Neural cell (in vitro differentiated cells): Measurements from ENCODE around the gene ZNF618.

Experiments used
- EP300 ChIP-seq: fragments of 450-650 bp; conservative IDR thresholded peaks from 2 replicates; pipeline ENCODE4 v1.6.1; 2014; ENCODE audit warnings: antibody characterized with exemption, mild to moderate bottlenecking, moderate library complexity; ENCODE audit not compliant: poor library complexity, severe bottlenecking
- EZH2 ChIP-seq: fragments of 200-600, 300-800 bp; shearing (Covaris generic), sonication (generic); IDR thresholded peaks from 2 replicates; pipeline ENCODE4 v1.6.1; 2014; ENCODE audit warnings: antibody characterized with exemption, low read length, borderline replicate concordance, mild to moderate bottlenecking; ENCODE audit not compliant: insufficient read depth, poor library complexity, severe bottlenecking
- MXI1 ChIP-seq: fragments of 450-650 bp; conservative IDR thresholded peaks from 2 replicates; pipeline ENCODE4 v1.6.1; 2014; ENCODE audit warnings: antibody characterized with exemption, mild to moderate bottlenecking; ENCODE audit not compliant: poor library complexity, severe bottlenecking
- POLR2AphosphoS5 ChIP-seq: IDR thresholded peaks from 2 replicates; pipeline ENCODE4 v1.6.1; 2012
- RAD21 ChIP-seq: fragments of 450-650 bp; conservative IDR thresholded peaks from 2 replicates; pipeline ENCODE4 v1.6.1; 2014; ENCODE audit warnings: antibody characterized with exemption, mild to moderate bottlenecking, moderate library complexity
- SMC3 ChIP-seq: fragments of 450-650 bp; conservative IDR thresholded peaks from 2 replicates; pipeline ENCODE4 v1.6.1; 2014; ENCODE audit warnings: antibody characterized with exemption, mild to moderate bottlenecking, moderate library complexity; ENCODE audit not compliant: poor library complexity
- TAF1 ChIP-seq: IDR thresholded peaks from 2 replicates; pipeline ENCODE4 v1.6.1; 2012; ENCODE audit warnings: low read depth
- TF ChIP-seq, protein P1 (sequence below): IDR thresholded peaks from 2 replicates; pipeline ENCODE4 v1.6.1; 2012; ENCODE audit warnings: borderline replicate concordance
- TF ChIP-seq, protein P2 (sequence below): fragments of 450-650 bp; IDR thresholded peaks from 2 replicates; pipeline ENCODE4 v1.5.1; 2014; ENCODE audit warnings: antibody characterized with exemption, mild to moderate bottlenecking, moderate library complexity; ENCODE audit not compliant: poor library complexity, severe bottlenecking

DNA sequence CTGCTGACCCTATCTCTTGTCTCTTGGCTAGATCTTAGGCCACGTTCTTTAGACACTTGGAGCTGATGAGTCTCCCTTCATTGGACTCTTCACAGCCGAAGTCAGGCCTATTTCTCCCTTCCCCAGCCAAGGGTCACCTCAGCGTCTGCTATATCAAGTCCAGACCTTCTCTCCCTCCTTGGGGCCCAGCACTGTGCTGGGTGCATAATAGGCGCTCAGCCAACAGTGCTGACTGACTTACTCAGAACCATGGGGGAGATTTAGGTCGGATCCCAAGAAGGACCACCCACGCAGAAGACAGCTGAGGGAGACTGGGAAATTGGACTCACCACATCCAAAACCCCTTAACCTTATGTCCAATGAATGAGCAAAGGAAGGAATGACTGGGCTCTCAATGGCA, 207.6 kb downstream of the ZNF618 start:
- TF ChIP-seq, protein P1, sequence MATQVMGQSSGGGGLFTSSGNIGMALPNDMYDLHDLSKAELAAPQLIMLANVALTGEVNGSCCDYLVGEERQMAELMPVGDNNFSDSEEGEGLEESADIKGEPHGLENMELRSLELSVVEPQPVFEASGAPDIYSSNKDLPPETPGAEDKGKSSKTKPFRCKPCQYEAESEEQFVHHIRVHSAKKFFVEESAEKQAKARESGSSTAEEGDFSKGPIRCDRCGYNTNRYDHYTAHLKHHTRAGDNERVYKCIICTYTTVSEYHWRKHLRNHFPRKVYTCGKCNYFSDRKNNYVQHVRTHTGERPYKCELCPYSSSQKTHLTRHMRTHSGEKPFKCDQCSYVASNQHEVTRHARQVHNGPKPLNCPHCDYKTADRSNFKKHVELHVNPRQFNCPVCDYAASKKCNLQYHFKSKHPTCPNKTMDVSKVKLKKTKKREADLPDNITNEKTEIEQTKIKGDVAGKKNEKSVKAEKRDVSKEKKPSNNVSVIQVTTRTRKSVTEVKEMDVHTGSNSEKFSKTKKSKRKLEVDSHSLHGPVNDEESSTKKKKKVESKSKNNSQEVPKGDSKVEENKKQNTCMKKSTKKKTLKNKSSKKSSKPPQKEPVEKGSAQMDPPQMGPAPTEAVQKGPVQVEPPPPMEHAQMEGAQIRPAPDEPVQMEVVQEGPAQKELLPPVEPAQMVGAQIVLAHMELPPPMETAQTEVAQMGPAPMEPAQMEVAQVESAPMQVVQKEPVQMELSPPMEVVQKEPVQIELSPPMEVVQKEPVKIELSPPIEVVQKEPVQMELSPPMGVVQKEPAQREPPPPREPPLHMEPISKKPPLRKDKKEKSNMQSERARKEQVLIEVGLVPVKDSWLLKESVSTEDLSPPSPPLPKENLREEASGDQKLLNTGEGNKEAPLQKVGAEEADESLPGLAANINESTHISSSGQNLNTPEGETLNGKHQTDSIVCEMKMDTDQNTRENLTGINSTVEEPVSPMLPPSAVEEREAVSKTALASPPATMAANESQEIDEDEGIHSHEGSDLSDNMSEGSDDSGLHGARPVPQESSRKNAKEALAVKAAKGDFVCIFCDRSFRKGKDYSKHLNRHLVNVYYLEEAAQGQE, result no peak
- TF ChIP-seq, protein P2, sequence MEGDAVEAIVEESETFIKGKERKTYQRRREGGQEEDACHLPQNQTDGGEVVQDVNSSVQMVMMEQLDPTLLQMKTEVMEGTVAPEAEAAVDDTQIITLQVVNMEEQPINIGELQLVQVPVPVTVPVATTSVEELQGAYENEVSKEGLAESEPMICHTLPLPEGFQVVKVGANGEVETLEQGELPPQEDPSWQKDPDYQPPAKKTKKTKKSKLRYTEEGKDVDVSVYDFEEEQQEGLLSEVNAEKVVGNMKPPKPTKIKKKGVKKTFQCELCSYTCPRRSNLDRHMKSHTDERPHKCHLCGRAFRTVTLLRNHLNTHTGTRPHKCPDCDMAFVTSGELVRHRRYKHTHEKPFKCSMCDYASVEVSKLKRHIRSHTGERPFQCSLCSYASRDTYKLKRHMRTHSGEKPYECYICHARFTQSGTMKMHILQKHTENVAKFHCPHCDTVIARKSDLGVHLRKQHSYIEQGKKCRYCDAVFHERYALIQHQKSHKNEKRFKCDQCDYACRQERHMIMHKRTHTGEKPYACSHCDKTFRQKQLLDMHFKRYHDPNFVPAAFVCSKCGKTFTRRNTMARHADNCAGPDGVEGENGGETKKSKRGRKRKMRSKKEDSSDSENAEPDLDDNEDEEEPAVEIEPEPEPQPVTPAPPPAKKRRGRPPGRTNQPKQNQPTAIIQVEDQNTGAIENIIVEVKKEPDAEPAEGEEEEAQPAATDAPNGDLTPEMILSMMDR, result no peak
- no peak for TF ChIP-seq SMC3
- TF ChIP-seq POLR2AphosphoS5, result no peak
- no peak for TF ChIP-seq EZH2
- TF ChIP-seq RAD21, result no peak
- TF ChIP-seq MXI1, result no peak
- no peak for TF ChIP-seq EP300
- no peak for TF ChIP-seq TAF1
